Measurements from ENCODE around the gene ARSB.
"Not testable (repeated sequence)": the region's sequence is repeated elsewhere in the genome, so short reads cannot be mapped to it uniquely, and the experiment has no call there.

GRCh38 chr5:78983194-78983593, 1.9 kb downstream of the ARSB start:
- TF ChIP-seq, protein P1, sequence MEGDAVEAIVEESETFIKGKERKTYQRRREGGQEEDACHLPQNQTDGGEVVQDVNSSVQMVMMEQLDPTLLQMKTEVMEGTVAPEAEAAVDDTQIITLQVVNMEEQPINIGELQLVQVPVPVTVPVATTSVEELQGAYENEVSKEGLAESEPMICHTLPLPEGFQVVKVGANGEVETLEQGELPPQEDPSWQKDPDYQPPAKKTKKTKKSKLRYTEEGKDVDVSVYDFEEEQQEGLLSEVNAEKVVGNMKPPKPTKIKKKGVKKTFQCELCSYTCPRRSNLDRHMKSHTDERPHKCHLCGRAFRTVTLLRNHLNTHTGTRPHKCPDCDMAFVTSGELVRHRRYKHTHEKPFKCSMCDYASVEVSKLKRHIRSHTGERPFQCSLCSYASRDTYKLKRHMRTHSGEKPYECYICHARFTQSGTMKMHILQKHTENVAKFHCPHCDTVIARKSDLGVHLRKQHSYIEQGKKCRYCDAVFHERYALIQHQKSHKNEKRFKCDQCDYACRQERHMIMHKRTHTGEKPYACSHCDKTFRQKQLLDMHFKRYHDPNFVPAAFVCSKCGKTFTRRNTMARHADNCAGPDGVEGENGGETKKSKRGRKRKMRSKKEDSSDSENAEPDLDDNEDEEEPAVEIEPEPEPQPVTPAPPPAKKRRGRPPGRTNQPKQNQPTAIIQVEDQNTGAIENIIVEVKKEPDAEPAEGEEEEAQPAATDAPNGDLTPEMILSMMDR (IDR thresholded peaks at IDR 0.05; ENCODE audit: low read length): not testable (repeated sequence)
- not testable (repeated sequence) for TF ChIP-seq EZH2phosphoT487 (IDR thresholded peaks at IDR 0.05; ENCODE audit: low read length)
